ENCODE results near the gene TBL1X. TPM values are rescaled to one million over a fixed set of nuclear protein-coding genes. Genes with fewer than 3 reads are reported as not detected.

Gene TBL1X
- total and polyA plus RNA-seq, 2 experiments from 2014 or later = 8.7 to 26.9 TPM

DNA sequence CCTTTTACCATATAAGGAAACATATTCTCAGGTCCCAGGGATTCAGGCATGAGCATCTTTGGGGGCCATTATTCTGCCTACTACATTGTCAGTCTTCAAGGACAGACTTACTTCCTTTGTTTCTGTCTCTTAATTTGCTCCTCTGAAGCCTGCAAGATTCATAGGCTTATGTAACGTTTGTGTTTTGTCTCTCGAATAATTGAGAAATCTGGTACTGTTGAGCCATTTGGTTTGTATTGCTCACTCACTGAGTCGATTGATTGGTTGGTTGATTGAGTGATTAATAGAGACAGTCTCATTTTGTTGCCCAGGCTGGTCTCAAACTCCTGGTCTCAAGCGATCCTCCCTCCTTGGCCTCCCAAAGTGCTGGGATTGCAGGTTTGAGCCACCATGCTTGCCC is 23.7 kb downstream of the TBL1X start:
- Mint-ChIP-seq H3K27ac (no peak overlapping the region), H3K4me3 (no peak overlapping the region), H3K9me3 (no peaks in the 10 kb centered on the region), H3K27me3 (ENCODE audit: insufficient read depth, low read depth, poor library complexity) (no peaks in the 10 kb centered on the region), H3K36me3 (ENCODE audit: low read depth) (peaks cover 23% of the 10 kb centered on the region), H3K4me1 (peaks cover 4% of the 10 kb centered on the region; the same call in 2 of the 3 replicates)
- no peaks in the 10 kb centered on the region for H3K27me3 ChIP-seq (ENCODE audit: insufficient read depth)
- DNase-seq (ENCODE audit: low spot score) (no peak), ATAC-seq (no peak)
- no peaks in the 10 kb centered on the region for H3K4me1 ChIP-seq (ENCODE audit: insufficient read depth)
- no peaks in the 10 kb centered on the region for H3K36me3 ChIP-seq (ENCODE audit: insufficient read depth)
- no peak overlapping the region for H3K4me2 ChIP-seq
- H2AFZ ChIP-seq = no peak overlapping the region
- H3K79me2 ChIP-seq (replicated peaks; ENCODE audit: insufficient read depth) = peaks cover 37% of the 10 kb centered on the region
- TF ChIP-seq ZNF331 (CRISPR knock-in tag; IDR thresholded peaks at IDR 0.05; ENCODE audit: low read depth) (no peak), STAT1 (IDR thresholded peaks at IDR 0.05; ENCODE audit: unreplicated experiment) (no peak), POLR2AphosphoS5 (IDR thresholded peaks at IDR 0.05; ENCODE audit: low read depth) (no peak), EZH2phosphoT487 (IDR thresholded peaks at IDR 0.05; ENCODE audit: unreplicated experiment) (no peak), NANOG (IDR thresholded peaks at IDR 0.05; ENCODE audit: borderline replicate concordance) (no peak), EZH2 (IDR thresholded peaks at IDR 0.05; ENCODE audit: low read depth, unreplicated experiment) (no peak), CREB1 (CRISPR knock-in tag; IDR thresholded peaks at IDR 0.05; ENCODE audit: low read depth) (no peak), ZNF114 (CRISPR knock-in tag; IDR thresholded peaks at IDR 0.05) (no peak)
- TF ChIP-seq, protein P1, sequence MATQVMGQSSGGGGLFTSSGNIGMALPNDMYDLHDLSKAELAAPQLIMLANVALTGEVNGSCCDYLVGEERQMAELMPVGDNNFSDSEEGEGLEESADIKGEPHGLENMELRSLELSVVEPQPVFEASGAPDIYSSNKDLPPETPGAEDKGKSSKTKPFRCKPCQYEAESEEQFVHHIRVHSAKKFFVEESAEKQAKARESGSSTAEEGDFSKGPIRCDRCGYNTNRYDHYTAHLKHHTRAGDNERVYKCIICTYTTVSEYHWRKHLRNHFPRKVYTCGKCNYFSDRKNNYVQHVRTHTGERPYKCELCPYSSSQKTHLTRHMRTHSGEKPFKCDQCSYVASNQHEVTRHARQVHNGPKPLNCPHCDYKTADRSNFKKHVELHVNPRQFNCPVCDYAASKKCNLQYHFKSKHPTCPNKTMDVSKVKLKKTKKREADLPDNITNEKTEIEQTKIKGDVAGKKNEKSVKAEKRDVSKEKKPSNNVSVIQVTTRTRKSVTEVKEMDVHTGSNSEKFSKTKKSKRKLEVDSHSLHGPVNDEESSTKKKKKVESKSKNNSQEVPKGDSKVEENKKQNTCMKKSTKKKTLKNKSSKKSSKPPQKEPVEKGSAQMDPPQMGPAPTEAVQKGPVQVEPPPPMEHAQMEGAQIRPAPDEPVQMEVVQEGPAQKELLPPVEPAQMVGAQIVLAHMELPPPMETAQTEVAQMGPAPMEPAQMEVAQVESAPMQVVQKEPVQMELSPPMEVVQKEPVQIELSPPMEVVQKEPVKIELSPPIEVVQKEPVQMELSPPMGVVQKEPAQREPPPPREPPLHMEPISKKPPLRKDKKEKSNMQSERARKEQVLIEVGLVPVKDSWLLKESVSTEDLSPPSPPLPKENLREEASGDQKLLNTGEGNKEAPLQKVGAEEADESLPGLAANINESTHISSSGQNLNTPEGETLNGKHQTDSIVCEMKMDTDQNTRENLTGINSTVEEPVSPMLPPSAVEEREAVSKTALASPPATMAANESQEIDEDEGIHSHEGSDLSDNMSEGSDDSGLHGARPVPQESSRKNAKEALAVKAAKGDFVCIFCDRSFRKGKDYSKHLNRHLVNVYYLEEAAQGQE (IDR thresholded peaks at IDR 0.05; ENCODE audit: unreplicated experiment) = no peak
- TF ChIP-seq, protein P2, sequence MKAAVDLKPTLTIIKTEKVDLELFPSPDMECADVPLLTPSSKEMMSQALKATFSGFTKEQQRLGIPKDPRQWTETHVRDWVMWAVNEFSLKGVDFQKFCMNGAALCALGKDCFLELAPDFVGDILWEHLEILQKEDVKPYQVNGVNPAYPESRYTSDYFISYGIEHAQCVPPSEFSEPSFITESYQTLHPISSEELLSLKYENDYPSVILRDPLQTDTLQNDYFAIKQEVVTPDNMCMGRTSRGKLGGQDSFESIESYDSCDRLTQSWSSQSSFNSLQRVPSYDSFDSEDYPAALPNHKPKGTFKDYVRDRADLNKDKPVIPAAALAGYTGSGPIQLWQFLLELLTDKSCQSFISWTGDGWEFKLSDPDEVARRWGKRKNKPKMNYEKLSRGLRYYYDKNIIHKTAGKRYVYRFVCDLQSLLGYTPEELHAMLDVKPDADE (IDR thresholded peaks at IDR 0.05) = no peak
- TF ChIP-seq, protein P3, sequence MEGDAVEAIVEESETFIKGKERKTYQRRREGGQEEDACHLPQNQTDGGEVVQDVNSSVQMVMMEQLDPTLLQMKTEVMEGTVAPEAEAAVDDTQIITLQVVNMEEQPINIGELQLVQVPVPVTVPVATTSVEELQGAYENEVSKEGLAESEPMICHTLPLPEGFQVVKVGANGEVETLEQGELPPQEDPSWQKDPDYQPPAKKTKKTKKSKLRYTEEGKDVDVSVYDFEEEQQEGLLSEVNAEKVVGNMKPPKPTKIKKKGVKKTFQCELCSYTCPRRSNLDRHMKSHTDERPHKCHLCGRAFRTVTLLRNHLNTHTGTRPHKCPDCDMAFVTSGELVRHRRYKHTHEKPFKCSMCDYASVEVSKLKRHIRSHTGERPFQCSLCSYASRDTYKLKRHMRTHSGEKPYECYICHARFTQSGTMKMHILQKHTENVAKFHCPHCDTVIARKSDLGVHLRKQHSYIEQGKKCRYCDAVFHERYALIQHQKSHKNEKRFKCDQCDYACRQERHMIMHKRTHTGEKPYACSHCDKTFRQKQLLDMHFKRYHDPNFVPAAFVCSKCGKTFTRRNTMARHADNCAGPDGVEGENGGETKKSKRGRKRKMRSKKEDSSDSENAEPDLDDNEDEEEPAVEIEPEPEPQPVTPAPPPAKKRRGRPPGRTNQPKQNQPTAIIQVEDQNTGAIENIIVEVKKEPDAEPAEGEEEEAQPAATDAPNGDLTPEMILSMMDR (conservative IDR thresholded peaks at IDR 0.05; ENCODE audit: low read depth in 2 of 2) = no peak
- no peaks in the 10 kb centered on the region for H3F3A ChIP-seq (replicated peaks; ENCODE audit: low read depth)
- H3K4me3 ChIP-seq = no peak overlapping the region
- no peaks in the 10 kb centered on the region for H3K9me2 ChIP-seq (ENCODE audit: insufficient read depth)
- no peak overlapping the region for H3K27ac ChIP-seq (ENCODE audit: low read depth)
- H4K20me1 ChIP-seq (replicated peaks; ENCODE audit: insufficient read depth) = no peaks in the 10 kb centered on the region; the same call in 1 of the 2 replicates

Measured in GM23338 (cell line).